Measurements from ENCODE around the gene MYADM. TPM values are rescaled to one million over a fixed set of nuclear protein-coding genes. Genes with fewer than 3 reads are reported as not detected.

The MYADM gene
- total RNA-seq, 2 experiments from 2014 or later: 64.7 to 69.9 TPM

- Mint-ChIP-seq H3K4me3 (peak overlapping the region; percentile 92), H3K27me3 (no peaks in the 10 kb centered on the region), H3K27ac (peak overlapping the region; percentile 79), H3K4me1 (ENCODE audit: low read depth) (peaks cover 15% of the 10 kb centered on the region), H3K36me3 (ENCODE audit: low read depth) (peaks cover 4% of the 10 kb centered on the region), H3K9me3 (no peaks in the 10 kb centered on the region)
- intact Hi-C loops (cut with micrococcal nuclease): no loop called here
- ATAC-seq: no peak
- peak; percentile 38 for DNase-seq
- TF ChIP-seq CTCF (IDR thresholded peaks at IDR 0.05): no peak
- POLR2A ChIA-PET: interaction anchor here (1.5 to 5.0 kb wide), 2 partner anchors 11 to 13 kb away, joined by 8 to 18 read pairs; no protein-coding TSS in a partner anchor
- CTCF ChIA-PET: interaction anchor here (1.0 to 3.0 kb wide), 2 partner anchors 17 to 159 kb away, joined by 3 to 14 read pairs; partner anchors contain the start of gene PRKCG
These were observed 2.2 kb upstream of the MYADM start for GRCh38 chr19:53865523-53865917.

DNA sequence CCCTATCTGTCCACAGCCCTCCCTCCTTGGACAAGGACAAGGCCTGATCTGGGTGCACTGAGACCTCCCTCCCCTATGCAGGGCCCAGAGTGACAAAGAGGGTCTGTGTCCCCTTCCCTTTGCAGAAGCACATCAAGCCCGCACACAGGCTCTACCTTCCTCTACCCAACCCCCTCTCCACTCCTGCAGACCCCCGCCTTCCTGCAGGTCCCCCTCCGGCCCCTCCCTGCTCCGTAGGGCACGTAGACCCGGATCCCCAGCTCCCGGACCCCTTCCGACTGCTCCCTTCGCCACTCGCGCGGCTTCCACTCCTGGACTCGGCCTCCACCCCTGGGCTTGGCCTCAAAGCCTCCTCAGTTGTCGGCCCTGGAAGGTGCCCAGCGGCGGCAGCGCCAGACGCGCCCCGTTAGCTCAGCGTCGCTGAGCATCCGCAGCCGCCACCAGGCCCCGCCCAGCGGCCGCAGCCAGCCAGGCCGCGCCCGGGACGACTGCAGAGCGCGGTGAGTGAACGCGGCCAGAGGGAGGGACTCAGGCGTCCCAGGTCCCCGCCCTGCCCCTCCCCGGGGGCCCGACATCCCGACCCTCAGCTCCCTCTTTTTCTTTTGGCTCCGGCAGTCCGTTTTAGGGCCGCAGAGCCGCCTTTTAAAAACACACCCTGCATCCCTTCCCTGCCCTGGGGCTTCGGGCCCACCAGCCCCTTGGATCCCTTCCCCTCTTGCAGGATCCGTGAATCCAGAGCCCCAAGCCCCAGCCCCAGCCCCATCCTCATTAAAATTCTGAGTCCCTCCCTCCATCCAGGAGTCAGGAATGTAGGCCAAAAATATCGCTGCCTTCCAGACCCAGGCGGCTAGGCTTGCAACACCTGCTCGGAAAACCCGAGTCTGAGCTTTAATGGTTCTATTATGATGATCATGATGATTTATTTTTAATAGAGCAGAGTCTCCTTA lies 1.5 kb upstream of the MYADM start:
- TF ChIP-seq CTCF (IDR thresholded peaks at IDR 0.05): no peak
- peak; percentile 70 for DNase-seq
- H3K9me3 Mint-ChIP-seq: no peaks in the 10 kb centered on the region
- CTCF ChIA-PET: interaction anchor here (1.0 to 3.0 kb wide), 3 partner anchors 12 to 158 kb away, joined by 3 to 14 read pairs (median 9); partner anchors contain the start of gene PRKCG
- intact Hi-C loops (cut with micrococcal nuclease): no loop called here
- H3K4me1 Mint-ChIP-seq (ENCODE audit: low read depth): peaks cover 20% of the 10 kb centered on the region
- ATAC-seq: peak; percentile 13
- peak overlapping the region; percentile 92 for H3K4me3 Mint-ChIP-seq
- POLR2A ChIA-PET: interaction anchor here (0.8 to 5.0 kb wide), 4 partner anchors 10 to 20 kb away, joined by 3 to 18 read pairs (median 6); no protein-coding TSS in a partner anchor
- H3K27me3 Mint-ChIP-seq: no peaks in the 10 kb centered on the region
- H3K27ac Mint-ChIP-seq: peak overlapping the region; percentile 91
- H3K36me3 Mint-ChIP-seq (ENCODE audit: low read depth): peaks cover 6% of the 10 kb centered on the region

DNA sequence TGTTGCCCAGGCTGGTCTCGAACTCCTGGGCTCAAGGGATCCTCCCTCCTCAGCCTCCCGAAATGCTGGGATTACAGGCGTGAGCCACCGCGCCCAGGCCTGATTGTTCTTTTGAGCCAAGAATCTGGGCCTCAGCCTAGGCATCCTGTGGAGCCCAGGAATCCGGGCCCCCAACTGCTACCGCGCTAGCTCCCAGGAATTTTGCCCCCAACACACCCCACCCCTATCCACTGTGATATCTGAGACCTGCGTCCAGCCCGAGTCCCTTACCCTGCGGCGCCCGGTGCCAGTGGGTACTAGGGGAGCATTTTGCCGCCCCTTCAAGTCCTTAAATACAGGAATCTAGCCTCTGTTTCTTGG lies 838 bp upstream of the MYADM start:
- peaks cover 10% of the 10 kb centered on the region for H3K36me3 Mint-ChIP-seq (ENCODE audit: low read depth)
- intact Hi-C loops (cut with micrococcal nuclease): no loop called here
- POLR2A ChIA-PET: interaction anchor here (1.0 to 5.0 kb wide), 3 partner anchors 10 to 17 kb away, joined by 3 to 18 read pairs (median 8); no protein-coding TSS in a partner anchor
- DNase-seq: no peak
- H3K4me3 Mint-ChIP-seq: peak overlapping the region; percentile 92
- H3K9me3 Mint-ChIP-seq: no peaks in the 10 kb centered on the region
- peaks cover 25% of the 10 kb centered on the region for H3K4me1 Mint-ChIP-seq (ENCODE audit: low read depth)
- H3K27me3 Mint-ChIP-seq: no peaks in the 10 kb centered on the region
- peak overlapping the region; percentile 91 for H3K27ac Mint-ChIP-seq
- no peak for TF ChIP-seq CTCF (IDR thresholded peaks at IDR 0.05)
- ATAC-seq: no peak
- CTCF ChIA-PET: interaction anchor here (1.9 to 3.0 kb wide), 2 partner anchors 13 to 15 kb away, joined by 9 to 14 read pairs; partner anchors contain the start of gene PRKCG

DNA sequence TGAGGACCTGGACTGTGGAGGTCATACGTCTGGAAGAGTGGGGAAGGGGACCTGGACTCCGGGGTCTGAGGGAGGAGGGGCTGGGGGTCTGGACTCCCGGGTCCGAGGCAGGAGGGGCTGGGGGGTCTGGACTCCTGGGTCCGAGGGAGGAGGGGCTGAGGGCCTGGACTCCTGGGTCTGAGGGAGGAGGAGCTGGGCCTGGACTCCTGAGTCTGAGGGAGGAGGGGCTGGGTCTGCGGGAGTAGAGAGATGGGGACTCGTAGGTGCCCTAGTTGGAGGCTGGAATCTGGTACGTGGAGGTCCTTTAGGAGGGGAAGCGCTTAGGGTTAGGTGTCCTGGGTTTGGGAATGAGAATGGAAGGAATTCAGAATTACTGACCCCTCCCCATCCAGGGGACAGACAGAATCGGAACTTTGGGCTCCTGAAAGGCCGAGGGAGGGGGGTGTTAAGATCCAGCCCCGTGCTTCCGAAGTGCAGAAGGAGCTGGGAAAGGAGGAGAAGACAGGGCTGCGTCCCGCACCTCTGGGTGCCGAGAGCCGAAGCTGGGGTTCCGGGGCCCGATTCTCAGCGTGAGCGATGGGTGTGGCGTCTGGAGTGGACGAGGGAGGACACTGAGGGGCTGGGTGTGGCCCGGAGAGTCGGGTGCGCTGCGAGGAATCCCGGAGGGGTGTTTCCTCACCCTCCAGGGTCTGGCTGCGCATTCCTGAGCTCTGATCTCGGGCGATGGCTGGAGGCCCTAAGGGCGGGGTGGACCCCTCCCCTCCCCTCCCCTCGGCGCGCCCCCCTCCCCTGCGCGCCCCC lies 608 bp downstream of the MYADM start:
- intact Hi-C loops (cut with micrococcal nuclease): no loop called here
- Mint-ChIP-seq H3K27me3 (no peaks in the 10 kb centered on the region), H3K36me3 (ENCODE audit: low read depth) (peaks cover 14% of the 10 kb centered on the region), H3K4me3 (peak overlapping the region; percentile 92), H3K4me1 (ENCODE audit: low read depth) (peaks cover 31% of the 10 kb centered on the region), H3K9me3 (no peaks in the 10 kb centered on the region), H3K27ac (peak overlapping the region; percentile 83)
- no peak for ATAC-seq
- ChIA-PET CTCF (interaction anchor here (1.0 to 3.0 kb wide), 2 partner anchors 10 to 14 kb away, joined by 5 to 14 read pairs; partner anchors contain the start of gene PRKCG), POLR2A (interaction anchor here (0.6 to 5.0 kb wide), 7 partner anchors 8 to 292 kb away, joined by 3 to 18 read pairs (median 5); partner anchors contain the start of genes LENG1, NDUFA3 and PRKCG)
- no peak for TF ChIP-seq CTCF (IDR thresholded peaks at IDR 0.05)
- peak; percentile 54 for DNase-seq
